ENCODE results near the gene PRKCE.
"Not testable (repeated sequence)": the region's sequence is repeated elsewhere in the genome, so short reads cannot be mapped to it uniquely, and the experiment has no call there.

Gene PRKCE

GRCh38 chr2:45911538-45911937 is 260.1 kb downstream of the PRKCE start:
- no peak for TF ChIP-seq CTCF (IDR thresholded peaks at IDR 0.05; ENCODE audit: borderline replicate concordance, control extremely low read depth, extremely low read depth, insufficient read depth, missing control alignments)
- no peak for DNase-seq (ENCODE audit: low spot score)
- in situ Hi-C loops (cut with MboI; ENCODE audit: low sequenced_read_pairs, unreplicated experiment), result no loop called here

- no peak for TF ChIP-seq CTCF (IDR thresholded peaks at IDR 0.05; ENCODE audit: borderline replicate concordance, control extremely low read depth, extremely low read depth, insufficient read depth, missing control alignments)
- no peak for DNase-seq (ENCODE audit: low spot score)
- in situ Hi-C loops (cut with MboI; ENCODE audit: low sequenced_read_pairs, unreplicated experiment), result no loop called here
Observed at GRCh38 chr2:45912109-45912508, 260.6 kb downstream of the PRKCE start.

- TF ChIP-seq CTCF (IDR thresholded peaks at IDR 0.05; ENCODE audit: borderline replicate concordance, control extremely low read depth, extremely low read depth, insufficient read depth, missing control alignments), result no peak
- in situ Hi-C loops (cut with MboI; ENCODE audit: low sequenced_read_pairs, unreplicated experiment), result no loop called here
- DNase-seq (ENCODE audit: low spot score), result no peak
Observed at GRCh38 chr2:45913539-45913938, 262.1 kb downstream of the PRKCE start.

GRCh38 chr2:45915523-45915922 is 264.0 kb downstream of the PRKCE start:
- no peak for TF ChIP-seq CTCF (IDR thresholded peaks at IDR 0.05; ENCODE audit: borderline replicate concordance, control extremely low read depth, extremely low read depth, insufficient read depth, missing control alignments)
- in situ Hi-C loops (cut with MboI; ENCODE audit: low sequenced_read_pairs, unreplicated experiment), result no loop called here

GRCh38 chr2:45917561-45918176 is 266.2 kb downstream of the PRKCE start:
- in situ Hi-C loops (cut with MboI; ENCODE audit: low sequenced_read_pairs, unreplicated experiment); DNase-seq (ENCODE audit: low spot score): not testable (repeated sequence)

More at GRCh38 chr2:45915523-45915922, 264.0 kb downstream of the PRKCE start:
- no peak for DNase-seq (ENCODE audit: low spot score)

GRCh38 chr2:45918463-45919159 is 267.1 kb downstream of the PRKCE start:
- TF ChIP-seq CTCF (IDR thresholded peaks at IDR 0.05; ENCODE audit: borderline replicate concordance, control extremely low read depth, extremely low read depth, insufficient read depth, missing control alignments), result no peak
- no peak for DNase-seq (ENCODE audit: low spot score)

GRCh38 chr2:45919160-45919650 is 267.7 kb downstream of the PRKCE start:
- DNase-seq (ENCODE audit: low spot score), result peak; percentile 41
- TF ChIP-seq CTCF (IDR thresholded peaks at IDR 0.05; ENCODE audit: borderline replicate concordance, control extremely low read depth, extremely low read depth, insufficient read depth, missing control alignments), result no peak
- in situ Hi-C loops (cut with MboI; ENCODE audit: low sequenced_read_pairs, unreplicated experiment), result no loop called here

More at GRCh38 chr2:45918463-45919159, 267.1 kb downstream of the PRKCE start:
- in situ Hi-C loops (cut with MboI; ENCODE audit: low sequenced_read_pairs, unreplicated experiment), result no loop called here
